Stimulated activated CD4-positive, alpha-beta T cell treated with anti-CD3 and anti-CD28 coated beads, TNF-alpha, amount 100 ng/mL, for 4 hours (primary cell): ENCODE measurements around the gene UFD1.
"Not testable (repeated sequence)": the region's sequence is repeated elsewhere in the genome, so short reads cannot be mapped to it uniquely, and the experiment has no call there.

ENCODE experiments used
- DNase-seq, 3 experiments: peaks; one replicate each; pipeline ENCODE4 v3.0.0-alpha.2; 2020; ENCODE audit warnings: low read depth in 3 of 3

The UFD1 gene

GRCh38 chr22:19449422-19449767 lies 29.6 kb downstream of the UFD1 start:
- DNase-seq = no peak

GRCh38 chr22:19448739-19449421 lies 30.1 kb downstream of the UFD1 start:
- no peak for DNase-seq

- no peak for DNase-seq
Observed at GRCh38 chr22:19448076-19448607, 30.9 kb downstream of the UFD1 start.

- DNase-seq = peak; percentile 63 to 79 (median 77)
Observed at GRCh38 chr22:19447330-19448075, 31.5 kb downstream of the UFD1 start, which contains the start of gene C22orf39. C22orf39 (minus strand) TSS chr22:19447711; CDS start chr22:19447688, 23 bp downstream.

- no peak for DNase-seq
Observed at GRCh38 chr22:19446603-19447329, 32.2 kb downstream of the UFD1 start.

GRCh38 chr22:19445279-19445982 lies 33.6 kb downstream of the UFD1 start:
- not testable (repeated sequence) for DNase-seq

GRCh38 chr22:19443544-19444211 lies 35.3 kb downstream of the UFD1 start:
- no peak for DNase-seq

- no peak for DNase-seq
Observed at GRCh38 chr22:19442166-19442565, 36.8 kb downstream of the UFD1 start.

GRCh38 chr22:19440411-19441195 lies 38.4 kb downstream of the UFD1 start:
- no peak for DNase-seq

- DNase-seq = no peak
Observed at GRCh38 chr22:19438298-19438697, 40.7 kb downstream of the UFD1 start.

GRCh38 chr22:19436444-19437161 lies 42.4 kb downstream of the UFD1 start:
- DNase-seq = not testable (repeated sequence)

- DNase-seq = no peak
Observed at GRCh38 chr22:19434829-19435580, 44.0 kb downstream of the UFD1 start.

GRCh38 chr22:19434401-19434800 lies 44.6 kb downstream of the UFD1 start:
- DNase-seq = no peak

GRCh38 chr22:19432133-19432851 lies 46.7 kb downstream of the UFD1 start, which contains the start of gene MRPL40:
MRPL40 (plus strand) TSS chr22:19432545; CDS start chr22:19432555, 10 bp downstream.
- peak; percentile 77 to 87 (median 80) for DNase-seq

- peak; percentile 78 to 84 (median 79) for DNase-seq
Observed at GRCh38 chr22:19431649-19432132, 47.3 kb downstream of the UFD1 start, which contains the start of gene HIRA. HIRA (minus strand) TSS chr22:19431733; CDS start chr22:19431476, 257 bp downstream.

GRCh38 chr22:19430890-19431541 lies 48.0 kb downstream of the UFD1 start:
- no peak for DNase-seq
